ENCODE data around the gene CCDC50. TPM values are rescaled to one million over a fixed set of nuclear protein-coding genes. Genes with fewer than 3 reads are reported as not detected.

CCDC50 gene
- total RNA-seq, 1 experiment from 2014 or later: 80.9 TPM

DNA sequence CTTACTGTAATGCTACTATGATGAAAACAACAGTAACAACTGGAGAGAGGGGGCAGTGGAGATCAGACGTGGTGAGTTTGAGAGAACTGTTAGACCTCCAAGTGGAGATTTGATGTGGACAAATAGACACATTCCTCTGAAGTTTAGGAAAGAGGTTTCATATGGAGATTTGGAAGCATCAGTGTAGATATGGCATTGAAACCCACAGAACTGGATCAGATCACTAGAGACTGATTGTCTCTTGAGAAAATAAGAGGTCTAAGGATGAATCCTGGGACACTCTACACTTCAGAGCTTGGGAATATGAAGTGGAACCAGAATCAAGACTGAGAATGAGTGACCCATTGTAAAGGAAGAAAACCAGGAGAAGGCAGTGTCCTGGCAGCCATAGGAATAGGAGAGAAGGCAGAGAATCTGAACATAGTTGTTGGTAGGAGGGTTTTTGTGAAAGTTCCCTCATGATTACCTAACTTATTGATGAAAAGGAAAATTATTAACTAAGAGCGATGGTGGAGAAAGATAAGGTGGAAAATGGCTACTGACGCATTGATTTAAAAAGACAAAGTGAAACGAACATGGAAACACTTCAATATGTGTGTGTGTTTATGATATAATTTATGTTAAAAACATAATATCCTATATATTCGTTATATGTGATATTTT, 102.1 kb downstream of the CCDC50 start:
- intact Hi-C loops (cut with micrococcal nuclease): no loop called here
- no peak overlapping the region for H3K4me3 ChIP-seq (ENCODE audit: low read length)
- H3K79me2 ChIP-seq (ENCODE audit: low read length): no peaks in the 10 kb centered on the region
- no peaks in the 10 kb centered on the region for H3K9me2 ChIP-seq (replicated peaks; ENCODE audit: low read length)
- no peak overlapping the region for H3K4me2 ChIP-seq (ENCODE audit: low read length)
- H3K9ac ChIP-seq (ENCODE audit: low read length): no peak overlapping the region
- CTCF ChIA-PET: no interaction called here
- TF ChIP-seq EZH2phosphoT487 (IDR thresholded peaks at IDR 0.05; ENCODE audit: borderline replicate concordance, low read length): no peak
- no peak for TF ChIP-seq EZH2 (IDR thresholded peaks at IDR 0.05; ENCODE audit: low read length, unreplicated experiment)
- TF ChIP-seq, protein P1, sequence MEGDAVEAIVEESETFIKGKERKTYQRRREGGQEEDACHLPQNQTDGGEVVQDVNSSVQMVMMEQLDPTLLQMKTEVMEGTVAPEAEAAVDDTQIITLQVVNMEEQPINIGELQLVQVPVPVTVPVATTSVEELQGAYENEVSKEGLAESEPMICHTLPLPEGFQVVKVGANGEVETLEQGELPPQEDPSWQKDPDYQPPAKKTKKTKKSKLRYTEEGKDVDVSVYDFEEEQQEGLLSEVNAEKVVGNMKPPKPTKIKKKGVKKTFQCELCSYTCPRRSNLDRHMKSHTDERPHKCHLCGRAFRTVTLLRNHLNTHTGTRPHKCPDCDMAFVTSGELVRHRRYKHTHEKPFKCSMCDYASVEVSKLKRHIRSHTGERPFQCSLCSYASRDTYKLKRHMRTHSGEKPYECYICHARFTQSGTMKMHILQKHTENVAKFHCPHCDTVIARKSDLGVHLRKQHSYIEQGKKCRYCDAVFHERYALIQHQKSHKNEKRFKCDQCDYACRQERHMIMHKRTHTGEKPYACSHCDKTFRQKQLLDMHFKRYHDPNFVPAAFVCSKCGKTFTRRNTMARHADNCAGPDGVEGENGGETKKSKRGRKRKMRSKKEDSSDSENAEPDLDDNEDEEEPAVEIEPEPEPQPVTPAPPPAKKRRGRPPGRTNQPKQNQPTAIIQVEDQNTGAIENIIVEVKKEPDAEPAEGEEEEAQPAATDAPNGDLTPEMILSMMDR (conservative IDR thresholded peaks at IDR 0.05; ENCODE audit: low read depth, low read length): no peak
- no peaks in the 10 kb centered on the region for H4K20me1 ChIP-seq (ENCODE audit: low read length)
- no peak overlapping the region for H2AFZ ChIP-seq (ENCODE audit: low read length)
- DNase-seq (no peak), ATAC-seq (no peak)
- H3K27ac ChIP-seq (ENCODE audit: low read length): no peak overlapping the region
- H3K4me1 ChIP-seq (ENCODE audit: insufficient read depth, low read length): no peaks in the 10 kb centered on the region
- no TSS peak for BruUV-seq (replicated peaks)
- POLR2A ChIA-PET (ENCODE audit: unreplicated experiment): no interaction called here
- no peaks in the 10 kb centered on the region for H3K9me3 ChIP-seq (ENCODE audit: low read length)
- no peaks in the 10 kb centered on the region for H3K36me3 ChIP-seq (ENCODE audit: low read depth, low read length)
- H3F3A ChIP-seq (ENCODE audit: low read length, unreplicated experiment): no peaks in the 10 kb centered on the region
- peaks cover 20% of the 10 kb centered on the region for H3K27me3 ChIP-seq (ENCODE audit: low read length)

DNA sequence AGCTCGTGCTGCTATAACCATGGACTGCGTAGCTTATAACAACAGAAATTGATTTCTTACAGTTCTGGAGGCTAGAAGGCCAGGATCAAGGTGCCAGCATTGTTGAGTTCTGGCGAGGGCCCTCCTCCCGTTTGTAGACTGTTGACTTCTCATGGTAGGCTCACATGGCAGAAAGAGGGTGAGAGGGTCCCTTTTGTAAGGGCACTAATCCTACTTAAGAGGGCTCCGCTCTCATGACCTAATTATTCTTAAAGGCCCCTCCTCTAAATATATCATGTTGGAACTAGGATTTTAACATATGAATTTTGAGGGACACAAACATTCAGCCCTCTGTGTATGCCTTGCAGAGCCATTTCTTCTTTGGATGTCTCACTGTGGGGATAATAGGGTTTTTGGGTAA, 103.0 kb downstream of the CCDC50 start:
- CTCF ChIA-PET: no interaction called here
- POLR2A ChIA-PET (ENCODE audit: unreplicated experiment): no interaction called here

DNA sequence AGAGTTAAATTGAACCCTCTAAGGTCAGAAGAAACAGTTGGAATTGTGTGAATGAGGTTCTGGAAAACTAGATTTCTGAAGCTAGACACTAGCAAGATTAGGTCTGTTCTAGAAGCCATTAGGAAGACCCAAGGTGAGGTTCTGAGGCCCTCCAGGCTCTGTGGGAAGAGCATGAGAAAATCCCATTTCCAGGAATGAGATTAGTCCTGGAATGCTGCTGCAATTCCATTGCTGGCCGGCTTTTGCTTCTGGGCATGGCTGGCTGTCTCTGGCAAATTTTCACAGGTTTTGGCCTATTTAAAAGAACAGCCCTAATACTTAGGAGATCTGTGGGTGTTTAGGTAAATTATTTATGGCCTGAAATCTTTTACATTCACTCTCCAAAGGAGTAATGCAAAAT, 104.8 kb downstream of the CCDC50 start:
- Histone ChIP-seq H3K36me3 (ENCODE audit: low read depth, low read length) (no peaks in the 10 kb centered on the region), H3K27ac (ENCODE audit: low read length) (no peak overlapping the region), H3K4me3 (ENCODE audit: low read length) (no peak overlapping the region), H3K79me2 (ENCODE audit: low read length) (no peaks in the 10 kb centered on the region), H3K9me3 (ENCODE audit: low read length) (no peaks in the 10 kb centered on the region), H2AFZ (ENCODE audit: low read length) (no peak overlapping the region), H3F3A (ENCODE audit: low read length, unreplicated experiment) (no peaks in the 10 kb centered on the region), H4K20me1 (ENCODE audit: low read length) (no peaks in the 10 kb centered on the region), H3K4me1 (ENCODE audit: insufficient read depth, low read length) (no peaks in the 10 kb centered on the region), H3K9ac (ENCODE audit: low read length) (no peak overlapping the region), H3K9me2 (replicated peaks; ENCODE audit: low read length) (no peaks in the 10 kb centered on the region), H3K4me2 (ENCODE audit: low read length) (no peak overlapping the region), H3K27me3 (ENCODE audit: low read length) (peaks cover 39% of the 10 kb centered on the region)
- ATAC-seq (no peak), DNase-seq (no peak)
- intact Hi-C loops (cut with micrococcal nuclease): no loop called here
- POLR2A ChIA-PET (ENCODE audit: unreplicated experiment): no interaction called here
- CTCF ChIA-PET: no interaction called here
- TF ChIP-seq EZH2 (IDR thresholded peaks at IDR 0.05; ENCODE audit: low read length, unreplicated experiment) (no peak), EZH2phosphoT487 (IDR thresholded peaks at IDR 0.05; ENCODE audit: borderline replicate concordance, low read length) (no peak)
- TF ChIP-seq, protein P1 (conservative IDR thresholded peaks at IDR 0.05; ENCODE audit: low read depth, low read length): no peak
- no TSS peak for BruUV-seq (replicated peaks)

More for the DNA sequence above, 103.0 kb downstream of the CCDC50 start:
- H3K4me2 ChIP-seq (ENCODE audit: low read length): no peak overlapping the region
- no peak for TF ChIP-seq EZH2 (IDR thresholded peaks at IDR 0.05; ENCODE audit: low read length, unreplicated experiment)
- TF ChIP-seq, protein P1 (conservative IDR thresholded peaks at IDR 0.05; ENCODE audit: low read depth, low read length): no peak
- no peak for TF ChIP-seq EZH2phosphoT487 (IDR thresholded peaks at IDR 0.05; ENCODE audit: borderline replicate concordance, low read length)
- BruUV-seq (replicated peaks): no TSS peak
- H3K36me3 ChIP-seq (ENCODE audit: low read depth, low read length): no peaks in the 10 kb centered on the region
- H3F3A ChIP-seq (ENCODE audit: low read length, unreplicated experiment): no peaks in the 10 kb centered on the region
- no peak overlapping the region for H3K27ac ChIP-seq (ENCODE audit: low read length)
- peaks cover 28% of the 10 kb centered on the region for H3K27me3 ChIP-seq (ENCODE audit: low read length)
- intact Hi-C loops (cut with micrococcal nuclease): no loop called here
- no peak overlapping the region for H3K4me3 ChIP-seq (ENCODE audit: low read length)
- no peak overlapping the region for H2AFZ ChIP-seq (ENCODE audit: low read length)
- H3K9me3 ChIP-seq (ENCODE audit: low read length): no peaks in the 10 kb centered on the region
- no peaks in the 10 kb centered on the region for H4K20me1 ChIP-seq (ENCODE audit: low read length)
- no peaks in the 10 kb centered on the region for H3K79me2 ChIP-seq (ENCODE audit: low read length)
- no peaks in the 10 kb centered on the region for H3K4me1 ChIP-seq (ENCODE audit: insufficient read depth, low read length)
- ATAC-seq (no peak), DNase-seq (no peak)
- H3K9ac ChIP-seq (ENCODE audit: low read length): no peak overlapping the region
- no peaks in the 10 kb centered on the region for H3K9me2 ChIP-seq (replicated peaks; ENCODE audit: low read length)
